Parathyroid adenoma (tissue), 2 donors: ENCODE measurements around the gene ARNT2.

Experiments
- H2AFZ ChIP-seq: fragments of 300-600 bp; sonication (generic); one replicate; pipeline ENCODE4 v1.7.0; 2017; ENCODE audit warnings: antibody characterized with exemption, mild to moderate bottlenecking
- H3K27ac ChIP-seq: fragments of 300-600 bp; sonication (generic); one replicate; pipeline ENCODE4 v1.7.0; 2017
- H3K27me3 ChIP-seq: fragments of 300-600 bp; sonication (generic); one replicate; pipeline ENCODE4 v1.7.0; 2017; ENCODE audit warnings: low read length; ENCODE audit not compliant: control insufficient read depth, insufficient read depth
- H3K36me3 ChIP-seq: fragments of 300-600 bp; sonication (generic); one replicate; pipeline ENCODE4 v1.7.0; 2017; ENCODE audit warnings: low read length; ENCODE audit not compliant: control insufficient read depth, insufficient read depth
- H3K4me1 ChIP-seq: fragments of 300-600 bp; sonication (generic); one replicate; pipeline ENCODE4 v1.7.0; 2017; ENCODE audit warnings: control low read depth
- H3K4me2 ChIP-seq: fragments of 300-600 bp; sonication (generic); one replicate; pipeline ENCODE4 v1.7.0; 2017; ENCODE audit warnings: low read length
- H3K4me3 ChIP-seq: fragments of 300-600 bp; sonication (generic); one replicate; pipeline ENCODE4 v1.7.0; 2017; ENCODE audit warnings: low read depth, low read length
- H3K79me2 ChIP-seq: fragments of 300-600 bp; sonication (generic); one replicate; pipeline ENCODE4 v1.7.0; 2017; ENCODE audit warnings: control low read depth
- H3K9ac ChIP-seq: fragments of 300-600 bp; sonication (generic); one replicate; pipeline ENCODE4 v1.7.0; 2017; ENCODE audit warnings: mild to moderate bottlenecking
- H3K9me3 ChIP-seq: fragments of 300-600 bp; sonication (generic); one replicate; pipeline ENCODE4 v1.7.0; 2017; ENCODE audit warnings: low read length; ENCODE audit not compliant: control insufficient read depth
- CTCF ChIP-seq: fragments of 300-600 bp; sonication (generic); IDR thresholded peaks from one replicate; pipeline ENCODE4 v1.7.0; 2017; ENCODE audit warnings: antibody characterized with exemption, mild to moderate bottlenecking
- donor health status: primary hyperparathyroidism.

The ARNT2 gene

GRCh38 chr15:80468796-80469195, 64.6 kb downstream of the ARNT2 start:
- Histone ChIP-seq H3K36me3 (no peaks in the 10 kb centered on the region), H3K4me1 (no peaks in the 10 kb centered on the region), H3K27me3 (no peaks in the 10 kb centered on the region), H3K9me3 (no peaks in the 10 kb centered on the region), H3K4me2 (no peak overlapping the region), H3K27ac (no peak overlapping the region), H3K4me3 (no peak overlapping the region), H3K79me2 (no peaks in the 10 kb centered on the region), H3K9ac (no peak overlapping the region), H2AFZ (no peak overlapping the region)
- TF ChIP-seq CTCF, result no peak

GRCh38 chr15:80471881-80472280, 67.7 kb downstream of the ARNT2 start:
- Histone ChIP-seq H3K9me3 (no peaks in the 10 kb centered on the region), H3K27me3 (no peaks in the 10 kb centered on the region), H3K79me2 (no peaks in the 10 kb centered on the region), H3K4me3 (no peak overlapping the region), H3K36me3 (no peaks in the 10 kb centered on the region), H3K27ac (no peak overlapping the region), H2AFZ (no peak overlapping the region), H3K4me1 (no peaks in the 10 kb centered on the region), H3K4me2 (no peak overlapping the region), H3K9ac (no peak overlapping the region)
- TF ChIP-seq CTCF, result no peak

GRCh38 chr15:80473286-80474223, 69.4 kb downstream of the ARNT2 start:
- no peaks in the 10 kb centered on the region for H3K79me2 ChIP-seq
- no peak overlapping the region for H2AFZ ChIP-seq
- no peaks in the 10 kb centered on the region for H3K27me3 ChIP-seq
- H3K4me2 ChIP-seq, result no peak overlapping the region
- no peak overlapping the region for H3K27ac ChIP-seq
- H3K9ac ChIP-seq, result no peak overlapping the region
- no peak overlapping the region for H3K4me3 ChIP-seq
- no peaks in the 10 kb centered on the region for H3K4me1 ChIP-seq
- H3K9me3 ChIP-seq, result no peaks in the 10 kb centered on the region
- H3K36me3 ChIP-seq, result no peaks in the 10 kb centered on the region
- TF ChIP-seq CTCF, result no peak

- Histone ChIP-seq H3K9ac (no peak overlapping the region), H3K27ac (no peak overlapping the region), H3K9me3 (no peaks in the 10 kb centered on the region), H2AFZ (no peak overlapping the region), H3K27me3 (no peaks in the 10 kb centered on the region), H3K4me2 (no peak overlapping the region), H3K79me2 (no peaks in the 10 kb centered on the region), H3K4me1 (no peaks in the 10 kb centered on the region), H3K4me3 (no peak overlapping the region), H3K36me3 (no peaks in the 10 kb centered on the region)
- no peak for TF ChIP-seq CTCF
Observed at GRCh38 chr15:80474224-80475215, 70.3 kb downstream of the ARNT2 start.
